ENCODE results near the gene BRSK2. TPM values are rescaled to one million over a fixed set of nuclear protein-coding genes. Genes with fewer than 3 reads are reported as not detected.

Gene BRSK2
- total RNA-seq, 2 donors from 2014 or later, result 67.5 to 113 TPM

DNA sequence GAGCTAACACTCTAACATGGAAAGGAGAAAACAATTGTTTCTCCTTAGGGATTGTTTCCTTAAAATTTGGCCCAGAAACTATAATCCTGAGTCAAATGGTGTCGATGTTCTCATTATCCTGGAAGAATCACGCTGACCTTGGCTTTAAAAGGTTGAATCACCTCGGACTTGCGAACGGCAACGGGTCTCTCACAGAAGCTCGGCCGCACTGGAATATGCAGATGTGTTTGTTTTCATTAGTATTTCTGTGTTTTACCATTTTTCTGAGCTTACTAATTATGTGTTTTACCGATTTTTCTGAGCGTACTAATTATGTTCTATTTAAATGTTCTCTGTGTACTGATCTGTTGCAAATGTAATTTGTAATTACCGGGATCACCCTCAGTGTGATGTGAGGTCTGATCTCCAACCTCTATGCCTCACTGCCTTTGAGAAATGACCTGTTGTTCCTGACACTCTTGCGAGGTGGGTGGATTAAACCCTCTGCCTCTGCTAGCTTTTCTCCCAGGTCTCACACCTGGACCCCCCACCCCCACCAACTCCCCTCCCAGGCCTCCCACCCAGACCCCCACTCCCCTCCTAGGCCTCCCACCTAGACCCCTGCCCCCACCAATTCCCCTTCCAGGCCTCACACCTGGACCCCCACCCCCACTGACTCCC, 38.3 kb upstream of the BRSK2 start:
- Histone ChIP-seq H3K9me3 (no peaks in the 10 kb centered on the region), H3K27ac (no peak overlapping the region), H3K4me1 (peaks cover 7% of the 10 kb centered on the region), H3K4me3 (no peak overlapping the region), H3K27me3 (no peaks in the 10 kb centered on the region), H3K36me3 (replicated peaks in 1 of 2; ENCODE audit: insufficient read depth in 1 of 2, low read depth in 2 of 2) (no peaks in the 10 kb centered on the region)
- WGBS, 2 donors, result 75 to 83% methylated on average over 12 of the region's 12 CpGs
- intact Hi-C loops (cut with DNase I), result no loop called here
- ATAC-seq (no peak), DNase-seq (no peak)
- TF ChIP-seq CTCF (IDR thresholded peaks at IDR 0.05) (no peak), POLR2A (IDR thresholded peaks at IDR 0.05) (no peak)

DNA sequence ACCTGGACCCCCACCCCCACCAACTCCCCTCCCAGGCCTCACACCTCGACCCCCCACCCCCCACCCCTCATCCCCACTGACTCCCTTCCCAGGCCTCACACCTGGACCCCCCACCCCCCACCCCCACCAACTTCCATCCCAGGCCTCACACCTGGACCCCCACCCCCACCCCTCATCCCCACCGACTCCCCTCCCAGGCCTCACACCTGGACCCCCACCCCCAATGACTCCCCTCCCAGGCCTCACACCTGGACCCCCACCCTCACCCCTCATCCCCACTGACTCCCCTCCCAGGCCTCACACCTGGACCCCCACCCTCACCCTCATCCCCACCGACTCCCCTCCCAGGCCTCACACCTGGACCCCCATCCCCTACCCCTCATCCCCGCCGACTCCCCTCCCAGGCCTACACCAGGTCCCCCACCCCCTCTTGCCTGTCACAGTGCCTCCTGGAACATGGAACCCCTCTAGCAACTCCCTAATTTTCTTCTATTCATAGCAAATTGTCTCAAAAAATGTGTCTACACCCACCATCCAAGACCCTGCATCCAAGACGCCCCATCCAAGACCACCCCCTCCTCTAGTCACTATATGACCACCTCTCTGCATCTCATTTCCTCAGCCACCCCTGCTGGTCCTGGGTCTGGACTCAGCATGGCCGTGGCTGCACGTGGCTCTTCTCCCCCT, 36.9 kb upstream of the BRSK2 start:
- Histone ChIP-seq H3K27me3 (peaks cover 0 to 4% of the 10 kb centered on the region in 2 donors), H3K4me3 (no peak overlapping the region), H3K9me3 (no peaks in the 10 kb centered on the region), H3K4me1 (peaks cover 12% of the 10 kb centered on the region), H3K36me3 (replicated peaks in 1 of 2; ENCODE audit: insufficient read depth in 1 of 2, low read depth in 2 of 2) (no peaks in the 10 kb centered on the region), H3K27ac (no peak overlapping the region)
- no peak for TF ChIP-seq CTCF (IDR thresholded peaks at IDR 0.05)
- TF ChIP-seq POLR2A (IDR thresholded peaks at IDR 0.05), result no peak
- ATAC-seq (no peak), DNase-seq (no peak)
- intact Hi-C loops (cut with DNase I), result no loop called here
- 72 to 83% methylated on average over 6 to 7 of the region's 8 CpGs for WGBS, 2 donors

DNA sequence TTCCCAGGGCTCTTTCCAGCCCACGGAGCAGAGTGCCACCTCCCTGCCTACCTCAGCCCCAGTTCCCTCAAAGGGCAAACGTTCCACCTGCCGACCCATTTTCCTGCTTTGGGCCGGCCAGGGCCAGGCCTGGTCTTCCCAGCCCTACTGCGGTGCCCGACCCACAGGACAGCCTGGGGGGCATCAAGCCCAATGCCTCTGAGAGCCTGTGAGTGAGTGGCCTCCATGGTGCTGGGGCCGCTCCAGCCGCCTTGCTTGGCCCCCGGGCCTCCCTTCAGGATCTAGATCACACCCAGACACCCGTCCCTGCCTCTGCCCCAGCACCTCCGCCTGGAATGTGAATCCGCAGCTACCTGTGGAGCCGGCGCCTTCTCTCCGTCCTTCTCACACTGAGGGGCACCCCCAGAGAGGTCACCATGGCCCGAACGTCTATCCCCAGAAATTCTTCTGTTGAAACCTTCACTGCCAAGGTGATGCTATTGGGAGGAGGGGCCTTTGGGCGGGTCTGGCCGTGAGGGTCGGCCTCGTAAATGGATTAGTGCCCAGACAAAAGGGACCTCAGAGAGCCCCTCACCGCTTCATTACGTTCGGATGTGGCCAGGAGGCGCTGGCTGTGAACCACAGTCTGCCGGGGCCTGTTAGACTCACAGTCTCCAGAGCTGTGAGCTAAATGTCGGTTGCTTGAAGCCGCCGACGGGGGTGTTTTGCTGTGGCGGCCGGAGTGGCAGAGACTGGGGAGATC, 36.2 kb upstream of the BRSK2 start:
- TF ChIP-seq POLR2A (IDR thresholded peaks at IDR 0.05) (no peak), CTCF (IDR thresholded peaks at IDR 0.05) (no peak)
- no peaks in the 10 kb centered on the region for H3K36me3 ChIP-seq (replicated peaks in 1 of 2; ENCODE audit: insufficient read depth in 1 of 2, low read depth in 2 of 2)
- peaks cover 0 to 4% of the 10 kb centered on the region in 2 donors for H3K27me3 ChIP-seq
- DNase-seq, result no peak
- H3K4me3 ChIP-seq, result no peak overlapping the region
- peaks cover 12% of the 10 kb centered on the region for H3K4me1 ChIP-seq
- H3K9me3 ChIP-seq, result no peaks in the 10 kb centered on the region
- intact Hi-C loops (cut with DNase I), result no loop called here
- no peak overlapping the region for H3K27ac ChIP-seq
- no peak for ATAC-seq
- 83 to 86% methylated on average over 20 to 25 of the region's 32 CpGs for WGBS, 2 donors

- H3K4me1 ChIP-seq, result peaks cover 12% of the 10 kb centered on the region
- H3K27ac ChIP-seq, result no peak overlapping the region
- H3K36me3 ChIP-seq (replicated peaks in 1 of 2; ENCODE audit: insufficient read depth in 1 of 2, low read depth in 2 of 2), result no peaks in the 10 kb centered on the region
- H3K4me3 ChIP-seq, result no peak overlapping the region
- intact Hi-C loops (cut with DNase I), result no loop called here
- H3K27me3 ChIP-seq, result peaks cover 0 to 4% of the 10 kb centered on the region in 2 donors
- ATAC-seq (no peak), DNase-seq (no peak)
- H3K9me3 ChIP-seq, result no peaks in the 10 kb centered on the region
- no peak for TF ChIP-seq POLR2A (IDR thresholded peaks at IDR 0.05)
- TF ChIP-seq CTCF (IDR thresholded peaks at IDR 0.05), result no peak
- WGBS, 2 donors, result 70 to 84% methylated on average over 21 to 32 of the region's 32 CpGs
Observed at GRCh38 chr11:1354125-1354938, 35.4 kb upstream of the BRSK2 start.
